ENCODE data around the gene PYM1. TPM values are rescaled to one million over a fixed set of nuclear protein-coding genes. Genes with fewer than 3 reads are reported as not detected.

Gene PYM1
- total and polyA plus RNA-seq, 2 of the 13 experiments (the other 11 are each of a cell fraction or from before 2014, with no cell fraction given) = 44.0 to 51.8 TPM

DNA sequence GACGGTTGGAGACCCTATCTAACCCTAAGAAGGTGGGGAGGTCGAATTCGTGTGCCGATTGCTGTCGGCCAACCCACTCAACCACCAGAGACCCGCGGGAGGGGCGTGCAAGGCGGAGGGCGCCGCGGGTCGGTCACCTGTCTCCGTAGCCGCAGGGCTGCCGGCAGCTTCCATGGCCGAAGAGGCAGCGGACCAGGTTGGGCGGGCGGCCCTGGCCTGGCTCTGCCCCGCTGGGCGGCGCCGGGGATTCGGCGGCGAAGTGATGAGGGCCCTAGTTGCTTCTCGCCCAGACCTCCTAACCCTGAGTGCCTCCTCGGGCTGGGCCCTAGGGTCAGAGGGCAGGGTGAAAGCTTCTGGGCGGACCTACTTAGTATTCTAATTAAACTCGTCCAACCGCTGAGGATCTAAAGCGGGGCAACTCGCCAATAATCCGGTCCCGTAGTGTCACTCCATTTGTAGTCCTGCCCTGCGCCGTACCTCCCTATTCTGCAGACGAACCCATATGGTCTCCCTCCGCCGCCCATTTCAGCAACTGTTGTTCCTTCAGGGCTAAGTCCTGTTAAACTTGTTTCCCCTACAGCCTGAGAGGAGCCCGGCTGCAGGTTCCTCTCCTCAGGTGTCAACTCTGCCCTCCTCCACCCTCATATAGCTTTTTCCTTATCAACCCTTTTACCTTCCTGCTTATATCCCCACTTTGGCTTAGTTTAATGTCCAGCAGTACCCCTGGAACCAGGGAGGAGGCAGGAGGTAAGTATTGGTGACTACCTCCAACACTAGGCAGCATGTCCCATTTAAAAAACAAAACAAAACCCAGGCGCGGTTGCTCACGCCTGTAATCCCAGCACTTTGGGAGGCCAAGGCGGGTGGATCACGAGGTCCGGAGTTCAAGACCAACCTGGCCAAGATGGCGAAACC is at the start of gene PYM1 (continued):
- TF ChIP-seq, protein P1, sequence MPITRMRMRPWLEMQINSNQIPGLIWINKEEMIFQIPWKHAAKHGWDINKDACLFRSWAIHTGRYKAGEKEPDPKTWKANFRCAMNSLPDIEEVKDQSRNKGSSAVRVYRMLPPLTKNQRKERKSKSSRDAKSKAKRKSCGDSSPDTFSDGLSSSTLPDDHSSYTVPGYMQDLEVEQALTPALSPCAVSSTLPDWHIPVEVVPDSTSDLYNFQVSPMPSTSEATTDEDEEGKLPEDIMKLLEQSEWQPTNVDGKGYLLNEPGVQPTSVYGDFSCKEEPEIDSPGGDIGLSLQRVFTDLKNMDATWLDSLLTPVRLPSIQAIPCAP (CRISPR knock-in tag; IDR thresholded peaks at IDR 0.05; ENCODE audit: low read depth) = no peak
- TF ChIP-seq POLR2AphosphoS5 (IDR thresholded peaks at IDR 0.05; ENCODE audit: low read depth, low read length) = peak; percentile 74
- no peak for TF ChIP-seq FOXK2 (IDR thresholded peaks at IDR 0.05)
- TF ChIP-seq SIN3A (IDR thresholded peaks at IDR 0.05; ENCODE audit: borderline replicate concordance, low read depth, low read length) = peak; percentile 56; the same call in 1 of the 2 replicates
- no peak for TF ChIP-seq MXD4 (CRISPR knock-in tag; IDR thresholded peaks at IDR 0.05)
- TF ChIP-seq ZSCAN25 (CRISPR knock-in tag; IDR thresholded peaks at IDR 0.05) = 0 out of 2 replicates have a peak, but pooled peaks have one; percentile 39
- TF ChIP-seq ZNF749 (CRISPR knock-in tag; IDR thresholded peaks at IDR 0.05; ENCODE audit: borderline replicate concordance) = 0 out of 2 replicates have a peak, but pooled peaks have one; percentile 39
- 0 out of 2 replicates have a peak, but pooled peaks have one; percentile 62 for TF ChIP-seq FLYWCH1 (CRISPR knock-in tag; IDR thresholded peaks at IDR 0.05)
- peak; percentile 67; the same call in 1 of the 2 replicates for TF ChIP-seq ZNF687 (CRISPR knock-in tag; IDR thresholded peaks at IDR 0.05)
- no peak for TF ChIP-seq SMAD3 (CRISPR knock-in tag; IDR thresholded peaks at IDR 0.05)
- TF ChIP-seq SP4 (CRISPR knock-in tag; IDR thresholded peaks at IDR 0.05) = peak; percentile 85
- peak; percentile 84 for TF ChIP-seq NR2F6 (IDR thresholded peaks at IDR 0.05)
- peak; percentile 89 for TF ChIP-seq NR2F6 (CRISPR knock-in tag; IDR thresholded peaks at IDR 0.05)
- TF ChIP-seq, protein P2, sequence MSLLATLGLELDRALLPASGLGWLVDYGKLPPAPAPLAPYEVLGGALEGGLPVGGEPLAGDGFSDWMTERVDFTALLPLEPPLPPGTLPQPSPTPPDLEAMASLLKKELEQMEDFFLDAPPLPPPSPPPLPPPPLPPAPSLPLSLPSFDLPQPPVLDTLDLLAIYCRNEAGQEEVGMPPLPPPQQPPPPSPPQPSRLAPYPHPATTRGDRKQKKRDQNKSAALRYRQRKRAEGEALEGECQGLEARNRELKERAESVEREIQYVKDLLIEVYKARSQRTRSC (CRISPR knock-in tag; IDR thresholded peaks at IDR 0.05; ENCODE audit: low read depth) = 0 out of 2 replicates have a peak, but pooled peaks have one; percentile 18
- peak; percentile 74 to 89 for TF ChIP-seq NR2F1 (CRISPR knock-in tag; IDR thresholded peaks at IDR 0.05)
- peak; percentile 4 for TF ChIP-seq ZNF563 (CRISPR knock-in tag; IDR thresholded peaks at IDR 0.05)
- 0 out of 2 replicates have a peak, but pooled peaks have one; percentile 32 for TF ChIP-seq ZFP36L1 (CRISPR knock-in tag; IDR thresholded peaks at IDR 0.05)
- no peak for TF ChIP-seq PBX2 (CRISPR knock-in tag; IDR thresholded peaks at IDR 0.05)
- TF ChIP-seq ZNF264 (CRISPR knock-in tag; IDR thresholded peaks at IDR 0.05) = no peak
- TF ChIP-seq CREBL2 (CRISPR knock-in tag; IDR thresholded peaks at IDR 0.05; ENCODE audit: borderline replicate concordance) = 0 out of 2 replicates have a peak, but pooled peaks have one; percentile 49
- TF ChIP-seq ZBTB7B (CRISPR knock-in tag; IDR thresholded peaks at IDR 0.05) = no peak
- TF ChIP-seq ZNF383 (CRISPR knock-in tag; IDR thresholded peaks at IDR 0.05; ENCODE audit: borderline replicate concordance) = no peak
- TF ChIP-seq TBL1XR1 (IDR thresholded peaks at IDR 0.05; ENCODE audit: borderline replicate concordance, low read length, partially characterized antibody) = no peak

Measured in HepG2 (cell line).